Sigmoid colon (tissue), 4 donors: ENCODE measurements around the gene GON4L.

ENCODE experiments used
- EP300 ChIP-seq, 4 donors: sonication (generic); formaldehyde crosslinking; IDR thresholded peaks; one replicate each; pipeline ENCODE4 v1.6.1; 2017; ENCODE audit warnings: antibody characterized with exemption in 4 of 4
- TF ChIP-seq, protein P1 (sequence below), 4 experiments: fragments of 450-650 bp in 3 of 4; fragments of 200-600 bp in 1 of 4; IDR thresholded peaks; one replicate each; pipeline ENCODE4 v1.5.1; 2016 to 2019; ENCODE audit warnings: antibody characterized with exemption in 4 of 4, mild to moderate bottlenecking in 3 of 4, moderate library complexity in 2 of 4

DNA sequence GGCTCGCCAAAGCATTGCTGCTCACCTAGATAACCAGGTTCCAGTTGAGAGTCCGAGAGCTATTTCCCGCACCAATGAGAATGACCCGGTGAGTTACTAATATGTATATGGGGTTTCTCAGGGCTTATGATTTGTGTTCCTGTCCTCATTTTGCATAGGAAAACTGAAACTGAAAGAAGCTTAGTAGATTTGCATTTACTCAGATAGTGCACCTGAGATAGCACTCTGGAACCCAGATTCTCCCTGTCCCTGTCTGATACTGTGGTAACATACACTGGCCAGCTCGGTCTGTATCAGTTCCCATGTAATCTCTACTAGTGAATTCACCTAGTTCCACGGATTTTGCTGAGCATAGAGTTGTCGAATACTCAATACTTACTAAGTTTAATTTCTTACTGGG lies 140.0 kb downstream of the GON4L start:
- TF ChIP-seq, protein P1, sequence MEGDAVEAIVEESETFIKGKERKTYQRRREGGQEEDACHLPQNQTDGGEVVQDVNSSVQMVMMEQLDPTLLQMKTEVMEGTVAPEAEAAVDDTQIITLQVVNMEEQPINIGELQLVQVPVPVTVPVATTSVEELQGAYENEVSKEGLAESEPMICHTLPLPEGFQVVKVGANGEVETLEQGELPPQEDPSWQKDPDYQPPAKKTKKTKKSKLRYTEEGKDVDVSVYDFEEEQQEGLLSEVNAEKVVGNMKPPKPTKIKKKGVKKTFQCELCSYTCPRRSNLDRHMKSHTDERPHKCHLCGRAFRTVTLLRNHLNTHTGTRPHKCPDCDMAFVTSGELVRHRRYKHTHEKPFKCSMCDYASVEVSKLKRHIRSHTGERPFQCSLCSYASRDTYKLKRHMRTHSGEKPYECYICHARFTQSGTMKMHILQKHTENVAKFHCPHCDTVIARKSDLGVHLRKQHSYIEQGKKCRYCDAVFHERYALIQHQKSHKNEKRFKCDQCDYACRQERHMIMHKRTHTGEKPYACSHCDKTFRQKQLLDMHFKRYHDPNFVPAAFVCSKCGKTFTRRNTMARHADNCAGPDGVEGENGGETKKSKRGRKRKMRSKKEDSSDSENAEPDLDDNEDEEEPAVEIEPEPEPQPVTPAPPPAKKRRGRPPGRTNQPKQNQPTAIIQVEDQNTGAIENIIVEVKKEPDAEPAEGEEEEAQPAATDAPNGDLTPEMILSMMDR (IDR thresholded peaks at IDR 0.05), result no peak
- TF ChIP-seq EP300 (IDR thresholded peaks at IDR 0.05), result no peak
